Cardiac fibroblast (primary cell): ENCODE measurements around the gene ACP4.
A peak's percentile ranks its signal among the peaks of the same experiment; 100 is the strongest.

Source experiments
- DNase-seq, 2 donors: peaks; one replicate each; pipeline versions ENCODE4 v3.0.0 to v3.0.0-alpha.2; 2010; ENCODE audit warnings: low read depth in 2 of 2
- H3K4me3 ChIP-seq, 2 donors: replicated peaks in 1 of 2; 1 replicate in 1 of 2; 2 replicates in 1 of 2; pipeline ENCODE4 v1.5.1; 2011; ENCODE audit warnings: low read depth in 2 of 2, low read length in 2 of 2, mild to moderate bottlenecking in 2 of 2, moderate library complexity in 1 of 2
- TF ChIP-seq, protein P1 (sequence below): IDR thresholded peaks from one replicate; pipeline ENCODE4 v1.5.1; 2011; ENCODE audit warnings: low read depth, mild to moderate bottlenecking, low read length, inconsistent platforms

ACP4 gene

DNA sequence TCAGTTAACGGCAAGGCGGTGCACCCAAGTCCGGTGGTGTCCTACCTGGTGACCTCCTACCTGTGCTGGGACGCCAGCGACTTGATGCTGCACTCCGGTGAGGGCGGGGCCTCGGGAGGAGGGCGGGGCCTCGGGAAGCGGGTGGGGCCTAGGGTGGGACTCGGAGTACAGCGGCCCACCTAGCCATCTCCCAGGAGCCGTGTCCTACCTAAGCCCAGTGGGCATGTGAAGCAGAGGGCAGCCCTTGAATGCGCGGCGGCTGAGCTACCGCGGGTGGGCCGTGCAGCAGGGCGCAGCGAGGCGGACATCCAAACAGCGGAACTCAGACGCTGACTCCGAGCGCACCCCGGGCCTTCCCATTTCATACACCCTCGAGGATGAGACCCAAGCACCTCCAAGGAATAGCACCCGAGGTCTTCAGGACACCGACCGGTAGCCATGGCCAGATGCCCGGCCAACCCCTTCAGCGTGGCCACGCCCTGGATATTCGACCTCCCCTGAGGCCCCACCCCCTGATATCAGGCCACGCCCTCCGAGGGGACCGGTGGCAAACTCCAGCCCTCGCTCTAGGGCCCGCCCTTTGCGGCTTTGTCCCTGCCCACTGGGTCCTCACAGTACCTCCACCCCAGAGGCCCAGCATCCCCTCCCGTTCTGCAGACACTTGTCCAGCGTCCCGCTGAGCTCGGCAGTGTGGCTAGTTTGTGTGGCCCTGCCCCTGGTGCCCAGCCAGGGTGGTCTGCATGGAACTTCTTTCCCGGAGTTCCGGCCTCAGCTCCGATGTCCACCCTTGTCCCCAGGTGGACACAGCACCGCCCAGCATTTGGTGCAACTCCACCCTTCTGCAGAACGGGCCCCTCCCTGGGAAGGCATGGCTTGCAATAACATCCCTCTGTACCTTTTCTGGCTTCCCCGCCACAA is 28.0 kb downstream of the ACP4 start:
- peak overlapping the region; percentile 41 to 43 for H3K4me3 ChIP-seq
- TF ChIP-seq, protein P1, sequence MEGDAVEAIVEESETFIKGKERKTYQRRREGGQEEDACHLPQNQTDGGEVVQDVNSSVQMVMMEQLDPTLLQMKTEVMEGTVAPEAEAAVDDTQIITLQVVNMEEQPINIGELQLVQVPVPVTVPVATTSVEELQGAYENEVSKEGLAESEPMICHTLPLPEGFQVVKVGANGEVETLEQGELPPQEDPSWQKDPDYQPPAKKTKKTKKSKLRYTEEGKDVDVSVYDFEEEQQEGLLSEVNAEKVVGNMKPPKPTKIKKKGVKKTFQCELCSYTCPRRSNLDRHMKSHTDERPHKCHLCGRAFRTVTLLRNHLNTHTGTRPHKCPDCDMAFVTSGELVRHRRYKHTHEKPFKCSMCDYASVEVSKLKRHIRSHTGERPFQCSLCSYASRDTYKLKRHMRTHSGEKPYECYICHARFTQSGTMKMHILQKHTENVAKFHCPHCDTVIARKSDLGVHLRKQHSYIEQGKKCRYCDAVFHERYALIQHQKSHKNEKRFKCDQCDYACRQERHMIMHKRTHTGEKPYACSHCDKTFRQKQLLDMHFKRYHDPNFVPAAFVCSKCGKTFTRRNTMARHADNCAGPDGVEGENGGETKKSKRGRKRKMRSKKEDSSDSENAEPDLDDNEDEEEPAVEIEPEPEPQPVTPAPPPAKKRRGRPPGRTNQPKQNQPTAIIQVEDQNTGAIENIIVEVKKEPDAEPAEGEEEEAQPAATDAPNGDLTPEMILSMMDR = no peak
- DNase-seq = peak in 1 of 2 donors; percentile 24

DNA sequence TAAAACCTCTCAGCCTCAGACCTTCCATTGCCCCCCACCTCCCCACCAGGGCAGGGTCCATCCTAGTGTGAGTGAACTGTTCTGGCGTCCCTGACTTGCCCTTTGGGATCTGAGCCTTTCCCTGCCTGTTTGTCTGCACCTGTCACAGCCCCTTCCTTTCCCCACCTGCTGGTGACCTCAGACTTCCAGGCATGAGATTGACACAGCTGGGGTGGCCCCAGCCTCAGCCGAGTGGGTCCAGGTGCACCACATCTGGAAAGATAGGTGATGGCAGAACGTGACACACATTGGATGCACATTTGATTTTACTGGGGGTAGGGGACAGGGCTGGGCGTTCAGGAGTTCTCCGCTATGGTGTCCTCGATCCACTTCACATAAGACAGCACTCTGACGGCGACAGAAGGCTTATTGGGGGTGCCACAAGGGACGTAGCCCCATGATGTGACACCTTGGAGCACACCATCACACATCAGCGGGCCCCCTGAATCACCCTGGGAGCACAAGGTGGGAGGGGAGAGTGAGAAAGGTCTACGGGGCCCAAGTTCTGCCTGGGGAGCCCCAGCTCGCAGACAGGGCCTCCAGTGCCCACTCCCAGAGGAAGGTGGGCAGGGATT is 28.8 kb downstream of the ACP4 start:
- DNase-seq = no peak

DNA sequence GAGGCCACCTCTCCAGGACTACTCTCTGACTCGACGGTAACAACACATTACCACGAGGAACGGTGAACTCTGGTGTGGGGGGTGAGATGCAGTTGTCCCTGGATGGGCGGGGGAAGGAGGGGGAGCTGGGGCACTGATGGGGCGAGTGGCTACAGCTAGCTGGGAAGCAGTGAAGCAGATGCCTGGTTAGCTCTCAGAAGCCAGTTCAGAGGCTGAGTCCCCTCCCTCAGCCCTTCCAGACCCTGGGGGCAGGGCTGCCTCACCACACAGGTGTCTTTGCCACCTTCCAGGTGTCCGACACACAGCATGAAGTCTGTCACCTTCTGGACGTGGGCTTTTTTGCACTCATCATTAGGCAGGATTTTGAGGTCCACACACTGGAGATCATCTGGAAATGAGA is 29.4 kb downstream of the ACP4 start:
- DNase-seq = no peak
- TF ChIP-seq, protein P1 = no peak
- H3K4me3 ChIP-seq = no peak overlapping the region

More for the DNA sequence above, 28.8 kb downstream of the ACP4 start:
- no peak overlapping the region for H3K4me3 ChIP-seq
- TF ChIP-seq, protein P1 = no peak

DNA sequence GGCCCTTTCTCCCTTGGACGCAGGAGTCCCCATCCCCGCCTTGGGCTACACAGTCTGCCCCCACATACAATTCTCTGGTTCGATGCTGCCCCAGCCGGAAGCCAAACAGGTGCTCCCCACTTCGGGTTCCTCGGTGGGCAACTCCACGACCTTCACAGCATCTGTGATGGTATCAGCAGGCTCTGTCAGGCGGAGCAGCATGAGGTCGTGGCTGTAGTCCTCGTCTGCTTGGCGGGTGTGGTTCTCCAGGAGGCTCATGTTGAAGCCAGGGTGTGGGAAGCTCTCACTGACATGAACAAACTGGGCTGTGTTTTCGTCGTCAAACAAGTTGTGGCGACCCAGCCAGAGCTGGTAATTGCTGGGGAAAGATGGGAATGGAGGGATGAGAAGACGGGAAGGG is 29.9 kb downstream of the ACP4 start:
- TF ChIP-seq, protein P1 = no peak
- H3K4me3 ChIP-seq = no peak overlapping the region

DNA sequence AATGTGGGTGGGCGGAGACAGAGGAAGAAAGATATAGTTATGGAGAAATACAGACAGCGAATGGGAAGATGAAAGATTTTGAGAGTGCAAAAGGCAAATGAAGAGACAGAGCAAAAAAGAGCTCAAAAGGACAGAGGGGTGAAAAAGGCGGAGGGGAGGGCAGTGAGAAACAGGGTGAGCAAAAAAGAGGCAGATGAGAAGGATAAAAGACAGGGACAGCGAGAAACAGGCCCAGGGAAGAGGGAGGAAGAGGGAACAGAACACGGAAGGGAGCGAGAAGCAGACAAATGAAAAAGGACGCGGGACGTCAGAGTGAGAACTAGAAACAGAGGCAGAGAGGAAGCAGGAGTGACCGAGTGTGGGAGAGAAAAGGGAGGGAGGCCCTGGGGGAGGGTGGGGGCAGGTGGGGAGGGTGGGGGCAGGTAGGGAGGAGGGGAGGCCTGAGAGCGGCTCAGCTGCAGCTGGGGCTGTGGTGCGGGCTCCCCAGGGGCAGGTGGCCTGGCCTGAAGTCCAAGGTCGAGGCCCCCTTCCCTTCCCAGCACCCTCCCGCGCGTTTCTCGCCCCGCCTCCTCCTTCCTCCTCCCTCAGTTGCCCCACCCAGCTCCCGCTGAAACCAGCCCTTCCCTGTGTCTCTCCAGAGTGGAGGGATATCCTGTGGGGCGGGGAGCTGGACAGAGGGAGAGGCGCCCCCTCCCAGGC is 30.5 kb downstream of the ACP4 start:
- TF ChIP-seq, protein P1 = no peak
- no peak for DNase-seq
- no peak overlapping the region for H3K4me3 ChIP-seq

More for the DNA sequence above, 29.9 kb downstream of the ACP4 start:
- no peak for DNase-seq

DNA sequence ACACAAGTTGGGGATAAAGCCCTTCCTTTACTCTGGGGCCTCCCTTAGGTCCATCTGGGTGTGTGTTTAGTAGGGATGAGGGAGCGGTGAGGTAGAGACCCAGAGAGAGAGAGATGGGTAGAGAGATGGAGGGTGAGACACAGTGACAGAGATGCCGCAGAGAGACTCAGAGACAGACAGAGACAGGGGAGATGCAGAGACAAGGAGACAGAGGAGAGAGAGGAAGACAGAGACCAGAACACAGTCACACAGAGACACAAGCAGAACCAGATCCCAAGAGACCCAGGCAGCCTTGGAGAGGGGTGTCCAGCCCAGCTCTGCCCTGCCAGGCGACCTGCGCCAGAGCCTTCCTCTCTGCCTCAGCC is 31.0 kb downstream of the ACP4 start:
- no peak overlapping the region for H3K4me3 ChIP-seq
- no peak for DNase-seq
- TF ChIP-seq, protein P1 = no peak
